GM23338 (cell line): ENCODE results near the gene ITGA4. TPM values are rescaled to one million over a fixed set of nuclear protein-coding genes. Genes with fewer than 3 reads are reported as not detected.

Source experiments
- ATAC-seq: fragments of 200-7000 bp; cut with Tn5 transposase; 3 replicates; pipeline ENCODE4 v1.9.1; 2020
- DNase-seq: peaks from one replicate; pipeline ENCODE4 v3.0.0-alpha.2; 2015; ENCODE audit warnings: low spot score
- H2AFZ ChIP-seq: fragments of 200-600 bp; sonication (generic); 2 replicates; pipeline ENCODE4 v1.8.0; 2016; ENCODE audit warnings: antibody characterized with exemption, mild to moderate bottlenecking, moderate library complexity
- H3F3A ChIP-seq: fragments of 200-600 bp; sonication (generic); replicated peaks from 2 replicates; pipeline ENCODE4 v1.8.0; 2017; ENCODE audit warnings: antibody characterized with exemption, mixed run types, low read depth
- H3K27ac ChIP-seq: fragments of 200-600 bp; sonication (generic); 2 replicates; pipeline ENCODE4 v1.6.1; 2016; ENCODE audit warnings: low read depth
- H3K27me3 ChIP-seq: fragments of 200-600 bp; sonication (generic); 2 replicates; pipeline ENCODE4 v1.8.0; 2016; ENCODE audit warnings: mild to moderate bottlenecking, mixed run types, moderate library complexity; ENCODE audit not compliant: insufficient read depth
- H3K36me3 ChIP-seq: fragments of 200-600 bp; sonication (generic); 2 replicates; pipeline ENCODE4 v1.8.0; 2016; ENCODE audit warnings: mild to moderate bottlenecking; ENCODE audit not compliant: insufficient read depth
- H3K4me1 ChIP-seq: fragments of 200-600 bp; sonication (generic); 2 replicates; pipeline ENCODE4 v1.8.0; 2016; ENCODE audit warnings: mild to moderate bottlenecking, moderate library complexity; ENCODE audit not compliant: insufficient read depth
- H3K4me2 ChIP-seq: fragments of 200-600 bp; sonication (generic); 2 replicates; pipeline ENCODE4 v1.7.1; 2017; ENCODE audit warnings: mixed run types
- H3K4me3 ChIP-seq: fragments of 200-600 bp; sonication (generic); 2 replicates; pipeline ENCODE4 v1.6.1; 2016; ENCODE audit warnings: mixed run types
- H3K79me2 ChIP-seq: fragments of 200-600 bp; sonication (generic); replicated peaks from 2 replicates; pipeline ENCODE4 v1.8.0; 2017; ENCODE audit warnings: mild to moderate bottlenecking; ENCODE audit not compliant: insufficient read depth
- H3K9me2 ChIP-seq: fragments of 200-600 bp; sonication (generic); 2 replicates; pipeline ENCODE4 v1.8.0; 2017; ENCODE audit not compliant: insufficient read depth
- H4K20me1 ChIP-seq: fragments of 200-600 bp; sonication (generic); replicated peaks from 2 replicates; pipeline ENCODE4 v1.8.0; 2017; ENCODE audit warnings: mild to moderate bottlenecking; ENCODE audit not compliant: insufficient read depth
- H3K27ac Mint-ChIP-seq: 2 replicates; pipeline ENCODE4 v1.8.0; 2020; ENCODE audit warnings: inconsistent platforms, mild to moderate bottlenecking, moderate library complexity, mixed read lengths
- H3K27me3 Mint-ChIP-seq: 3 replicates; pipeline ENCODE4 v1.8.0; 2022; ENCODE audit warnings: low read depth, mild to moderate bottlenecking, moderate library complexity, mixed read lengths, inconsistent platforms; ENCODE audit not compliant: insufficient read depth, poor library complexity
- H3K36me3 Mint-ChIP-seq: 3 replicates; pipeline ENCODE4 v1.8.0; 2021; ENCODE audit warnings: low read depth, mild to moderate bottlenecking, inconsistent platforms, moderate library complexity, mixed read lengths
- H3K4me1 Mint-ChIP-seq: 3 replicates; pipeline ENCODE4 v1.8.0; 2020; ENCODE audit warnings: mild to moderate bottlenecking, inconsistent platforms, mixed read lengths
- H3K4me3 Mint-ChIP-seq: 3 replicates; pipeline ENCODE4 v1.8.0; 2021; ENCODE audit warnings: moderate library complexity, mild to moderate bottlenecking, inconsistent platforms, mixed read lengths
- H3K9me3 Mint-ChIP-seq: 3 replicates; pipeline ENCODE4 v1.8.0; 2020; ENCODE audit warnings: moderate library complexity, mild to moderate bottlenecking, inconsistent platforms, mixed read lengths
- CREB1 ChIP-seq: fragments of 250-450 bp; sonication (Bioruptor Pico); IDR thresholded peaks from 2 replicates; pipeline ENCODE4 v1.5.0; 2020; ENCODE audit warnings: low read depth, mild to moderate bottlenecking, moderate library complexity
- EZH2 ChIP-seq: fragments of 200-600 bp; sonication (generic); IDR thresholded peaks from one replicate; pipeline ENCODE4 v1.8.0; 2017; ENCODE audit warnings: antibody characterized with exemption, mild to moderate bottlenecking, low read depth; ENCODE audit not compliant: unreplicated experiment
- EZH2phosphoT487 ChIP-seq: fragments of 200-600 bp; sonication (generic); IDR thresholded peaks from one replicate; pipeline ENCODE4 v1.8.1; 2018; ENCODE audit warnings: antibody characterized with exemption; ENCODE audit not compliant: unreplicated experiment
- JUNB ChIP-seq: IDR thresholded peaks from one replicate; pipeline ENCODE4 v1.6.1; 2016; ENCODE audit warnings: antibody characterized with exemption; ENCODE audit not compliant: unreplicated experiment
- NANOG ChIP-seq: IDR thresholded peaks from 2 replicates; pipeline ENCODE4 v1.6.1; 2016; ENCODE audit warnings: antibody characterized with exemption, borderline replicate concordance
- POLR2AphosphoS5 ChIP-seq: IDR thresholded peaks from 2 replicates; pipeline ENCODE4 v1.6.1; 2016; ENCODE audit warnings: antibody characterized with exemption, low read depth
- STAT1 ChIP-seq: IDR thresholded peaks from one replicate; pipeline ENCODE4 v1.6.1; 2016; ENCODE audit warnings: antibody characterized with exemption; ENCODE audit not compliant: unreplicated experiment
- ZNF114 ChIP-seq: fragments of 250-450 bp; sonication (Bioruptor Pico); IDR thresholded peaks from 2 replicates; pipeline ENCODE4 v1.5.0; 2020; ENCODE audit warnings: mild to moderate bottlenecking, moderate library complexity
- ZNF331 ChIP-seq: fragments of 250-450 bp; sonication (Bioruptor Pico); IDR thresholded peaks from 2 replicates; pipeline ENCODE4 v1.5.0; 2020; ENCODE audit warnings: low read depth, mild to moderate bottlenecking, moderate library complexity
- polyA plus RNA-seq: library from polyadenylated mRNA; unstranded; fragments of >200 nt; fragmentation: Nextera tagmentation; extraction: Ambion mirVana; gene quantifications from 2 replicates; pipeline ENCODE4 v1.2.1, GENCODE V29; 2016
- total RNA-seq: library from RNA; depleted of rRNA; stranded (reverse); fragments of >200 nt; shearing (Covaris generic); gene quantifications from 2 replicates; pipeline ENCODE4 v1.2.3, GENCODE V29; 2014
- TF ChIP-seq, protein P1 (sequence below), 2 experiments: fragments of 200-600 bp in 1 of 2; sonication (generic) in 1 of 2; conservative IDR thresholded peaks; 2 replicates each; pipeline versions ENCODE4 v1.5.1 to v1.6.1; 2016 to 2017; ENCODE audit warnings: antibody characterized with exemption in 2 of 2, low read depth in 2 of 2, mild to moderate bottlenecking in 2 of 2, moderate library complexity in 1 of 2
- TF ChIP-seq, protein P2 (sequence below): IDR thresholded peaks from one replicate; pipeline ENCODE4 v1.6.1; 2018; ENCODE audit warnings: antibody characterized with exemption; ENCODE audit not compliant: unreplicated experiment
- TF ChIP-seq, protein P3 (sequence below): IDR thresholded peaks from 2 replicates; pipeline ENCODE4 v1.6.1; 2016; ENCODE audit warnings: antibody characterized with exemption
- TF ChIP-seq, protein P4 (sequence below): fragments of 250-450 bp; sonication (Bioruptor Pico); IDR thresholded peaks from 2 replicates; pipeline ENCODE4 v1.5.0; 2020; ENCODE audit warnings: mild to moderate bottlenecking, moderate library complexity

Gene ITGA4
- total and polyA plus RNA-seq, 2 experiments from 2014 or later, result 1.2 to 4.6 TPM

DNA sequence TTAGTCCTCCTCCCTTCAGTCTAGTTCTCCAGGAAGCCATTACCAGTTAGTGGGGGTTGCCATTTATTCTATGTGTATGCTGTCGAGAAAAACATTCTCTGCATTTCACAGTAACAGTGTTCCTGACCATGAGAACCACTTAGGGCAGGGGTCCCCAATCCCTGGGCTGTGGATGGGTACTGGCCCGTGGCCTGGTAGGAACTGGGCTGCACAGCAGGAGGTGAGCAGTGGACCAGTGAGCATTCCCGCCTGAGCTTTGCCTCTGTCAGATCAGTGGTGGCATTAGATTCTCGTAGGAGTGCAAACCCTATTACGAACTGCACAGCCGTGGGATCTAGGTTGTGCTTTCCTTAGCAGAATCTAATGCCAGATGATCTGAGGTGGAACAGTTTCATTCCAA lies 15.8 kb downstream of the ITGA4 start:
- H3K36me3 Mint-ChIP-seq, result no peaks in the 10 kb centered on the region
- H3K27ac Mint-ChIP-seq, result no peak overlapping the region
- no peak for DNase-seq
- no peaks in the 10 kb centered on the region for H3K9me3 Mint-ChIP-seq
- no peaks in the 10 kb centered on the region for H3K27me3 Mint-ChIP-seq
- Histone ChIP-seq H3K9me2 (no peaks in the 10 kb centered on the region), H3K79me2 (no peaks in the 10 kb centered on the region), H3K4me2 (no peak overlapping the region), H3K27ac (no peak overlapping the region), H3K36me3 (no peaks in the 10 kb centered on the region), H2AFZ (no peak overlapping the region), H3K4me3 (no peak overlapping the region), H4K20me1 (no peaks in the 10 kb centered on the region), H3K27me3 (no peaks in the 10 kb centered on the region), H3F3A (no peaks in the 10 kb centered on the region), H3K4me1 (peaks cover 7% of the 10 kb centered on the region; the same call in 1 of the 2 replicates)
- no peak for ATAC-seq
- H3K4me1 Mint-ChIP-seq, result peaks cover 10% of the 10 kb centered on the region; the same call in 2 of the 3 replicates
- H3K4me3 Mint-ChIP-seq, result no peak overlapping the region
- TF ChIP-seq, protein P1, sequence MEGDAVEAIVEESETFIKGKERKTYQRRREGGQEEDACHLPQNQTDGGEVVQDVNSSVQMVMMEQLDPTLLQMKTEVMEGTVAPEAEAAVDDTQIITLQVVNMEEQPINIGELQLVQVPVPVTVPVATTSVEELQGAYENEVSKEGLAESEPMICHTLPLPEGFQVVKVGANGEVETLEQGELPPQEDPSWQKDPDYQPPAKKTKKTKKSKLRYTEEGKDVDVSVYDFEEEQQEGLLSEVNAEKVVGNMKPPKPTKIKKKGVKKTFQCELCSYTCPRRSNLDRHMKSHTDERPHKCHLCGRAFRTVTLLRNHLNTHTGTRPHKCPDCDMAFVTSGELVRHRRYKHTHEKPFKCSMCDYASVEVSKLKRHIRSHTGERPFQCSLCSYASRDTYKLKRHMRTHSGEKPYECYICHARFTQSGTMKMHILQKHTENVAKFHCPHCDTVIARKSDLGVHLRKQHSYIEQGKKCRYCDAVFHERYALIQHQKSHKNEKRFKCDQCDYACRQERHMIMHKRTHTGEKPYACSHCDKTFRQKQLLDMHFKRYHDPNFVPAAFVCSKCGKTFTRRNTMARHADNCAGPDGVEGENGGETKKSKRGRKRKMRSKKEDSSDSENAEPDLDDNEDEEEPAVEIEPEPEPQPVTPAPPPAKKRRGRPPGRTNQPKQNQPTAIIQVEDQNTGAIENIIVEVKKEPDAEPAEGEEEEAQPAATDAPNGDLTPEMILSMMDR (conservative IDR thresholded peaks at IDR 0.05; ENCODE audit: low read depth in 2 of 2), result no peak
- TF ChIP-seq ZNF114 (CRISPR knock-in tag) (no peak), EZH2phosphoT487 (no peak), ZNF331 (CRISPR knock-in tag) (no peak), STAT1 (no peak), POLR2AphosphoS5 (no peak), EZH2 (no peak), CREB1 (CRISPR knock-in tag) (no peak), NANOG (no peak), JUNB (no peak)
- TF ChIP-seq, protein P2, sequence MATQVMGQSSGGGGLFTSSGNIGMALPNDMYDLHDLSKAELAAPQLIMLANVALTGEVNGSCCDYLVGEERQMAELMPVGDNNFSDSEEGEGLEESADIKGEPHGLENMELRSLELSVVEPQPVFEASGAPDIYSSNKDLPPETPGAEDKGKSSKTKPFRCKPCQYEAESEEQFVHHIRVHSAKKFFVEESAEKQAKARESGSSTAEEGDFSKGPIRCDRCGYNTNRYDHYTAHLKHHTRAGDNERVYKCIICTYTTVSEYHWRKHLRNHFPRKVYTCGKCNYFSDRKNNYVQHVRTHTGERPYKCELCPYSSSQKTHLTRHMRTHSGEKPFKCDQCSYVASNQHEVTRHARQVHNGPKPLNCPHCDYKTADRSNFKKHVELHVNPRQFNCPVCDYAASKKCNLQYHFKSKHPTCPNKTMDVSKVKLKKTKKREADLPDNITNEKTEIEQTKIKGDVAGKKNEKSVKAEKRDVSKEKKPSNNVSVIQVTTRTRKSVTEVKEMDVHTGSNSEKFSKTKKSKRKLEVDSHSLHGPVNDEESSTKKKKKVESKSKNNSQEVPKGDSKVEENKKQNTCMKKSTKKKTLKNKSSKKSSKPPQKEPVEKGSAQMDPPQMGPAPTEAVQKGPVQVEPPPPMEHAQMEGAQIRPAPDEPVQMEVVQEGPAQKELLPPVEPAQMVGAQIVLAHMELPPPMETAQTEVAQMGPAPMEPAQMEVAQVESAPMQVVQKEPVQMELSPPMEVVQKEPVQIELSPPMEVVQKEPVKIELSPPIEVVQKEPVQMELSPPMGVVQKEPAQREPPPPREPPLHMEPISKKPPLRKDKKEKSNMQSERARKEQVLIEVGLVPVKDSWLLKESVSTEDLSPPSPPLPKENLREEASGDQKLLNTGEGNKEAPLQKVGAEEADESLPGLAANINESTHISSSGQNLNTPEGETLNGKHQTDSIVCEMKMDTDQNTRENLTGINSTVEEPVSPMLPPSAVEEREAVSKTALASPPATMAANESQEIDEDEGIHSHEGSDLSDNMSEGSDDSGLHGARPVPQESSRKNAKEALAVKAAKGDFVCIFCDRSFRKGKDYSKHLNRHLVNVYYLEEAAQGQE, result no peak
- TF ChIP-seq, protein P3, sequence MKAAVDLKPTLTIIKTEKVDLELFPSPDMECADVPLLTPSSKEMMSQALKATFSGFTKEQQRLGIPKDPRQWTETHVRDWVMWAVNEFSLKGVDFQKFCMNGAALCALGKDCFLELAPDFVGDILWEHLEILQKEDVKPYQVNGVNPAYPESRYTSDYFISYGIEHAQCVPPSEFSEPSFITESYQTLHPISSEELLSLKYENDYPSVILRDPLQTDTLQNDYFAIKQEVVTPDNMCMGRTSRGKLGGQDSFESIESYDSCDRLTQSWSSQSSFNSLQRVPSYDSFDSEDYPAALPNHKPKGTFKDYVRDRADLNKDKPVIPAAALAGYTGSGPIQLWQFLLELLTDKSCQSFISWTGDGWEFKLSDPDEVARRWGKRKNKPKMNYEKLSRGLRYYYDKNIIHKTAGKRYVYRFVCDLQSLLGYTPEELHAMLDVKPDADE, result no peak
- TF ChIP-seq, protein P4, sequence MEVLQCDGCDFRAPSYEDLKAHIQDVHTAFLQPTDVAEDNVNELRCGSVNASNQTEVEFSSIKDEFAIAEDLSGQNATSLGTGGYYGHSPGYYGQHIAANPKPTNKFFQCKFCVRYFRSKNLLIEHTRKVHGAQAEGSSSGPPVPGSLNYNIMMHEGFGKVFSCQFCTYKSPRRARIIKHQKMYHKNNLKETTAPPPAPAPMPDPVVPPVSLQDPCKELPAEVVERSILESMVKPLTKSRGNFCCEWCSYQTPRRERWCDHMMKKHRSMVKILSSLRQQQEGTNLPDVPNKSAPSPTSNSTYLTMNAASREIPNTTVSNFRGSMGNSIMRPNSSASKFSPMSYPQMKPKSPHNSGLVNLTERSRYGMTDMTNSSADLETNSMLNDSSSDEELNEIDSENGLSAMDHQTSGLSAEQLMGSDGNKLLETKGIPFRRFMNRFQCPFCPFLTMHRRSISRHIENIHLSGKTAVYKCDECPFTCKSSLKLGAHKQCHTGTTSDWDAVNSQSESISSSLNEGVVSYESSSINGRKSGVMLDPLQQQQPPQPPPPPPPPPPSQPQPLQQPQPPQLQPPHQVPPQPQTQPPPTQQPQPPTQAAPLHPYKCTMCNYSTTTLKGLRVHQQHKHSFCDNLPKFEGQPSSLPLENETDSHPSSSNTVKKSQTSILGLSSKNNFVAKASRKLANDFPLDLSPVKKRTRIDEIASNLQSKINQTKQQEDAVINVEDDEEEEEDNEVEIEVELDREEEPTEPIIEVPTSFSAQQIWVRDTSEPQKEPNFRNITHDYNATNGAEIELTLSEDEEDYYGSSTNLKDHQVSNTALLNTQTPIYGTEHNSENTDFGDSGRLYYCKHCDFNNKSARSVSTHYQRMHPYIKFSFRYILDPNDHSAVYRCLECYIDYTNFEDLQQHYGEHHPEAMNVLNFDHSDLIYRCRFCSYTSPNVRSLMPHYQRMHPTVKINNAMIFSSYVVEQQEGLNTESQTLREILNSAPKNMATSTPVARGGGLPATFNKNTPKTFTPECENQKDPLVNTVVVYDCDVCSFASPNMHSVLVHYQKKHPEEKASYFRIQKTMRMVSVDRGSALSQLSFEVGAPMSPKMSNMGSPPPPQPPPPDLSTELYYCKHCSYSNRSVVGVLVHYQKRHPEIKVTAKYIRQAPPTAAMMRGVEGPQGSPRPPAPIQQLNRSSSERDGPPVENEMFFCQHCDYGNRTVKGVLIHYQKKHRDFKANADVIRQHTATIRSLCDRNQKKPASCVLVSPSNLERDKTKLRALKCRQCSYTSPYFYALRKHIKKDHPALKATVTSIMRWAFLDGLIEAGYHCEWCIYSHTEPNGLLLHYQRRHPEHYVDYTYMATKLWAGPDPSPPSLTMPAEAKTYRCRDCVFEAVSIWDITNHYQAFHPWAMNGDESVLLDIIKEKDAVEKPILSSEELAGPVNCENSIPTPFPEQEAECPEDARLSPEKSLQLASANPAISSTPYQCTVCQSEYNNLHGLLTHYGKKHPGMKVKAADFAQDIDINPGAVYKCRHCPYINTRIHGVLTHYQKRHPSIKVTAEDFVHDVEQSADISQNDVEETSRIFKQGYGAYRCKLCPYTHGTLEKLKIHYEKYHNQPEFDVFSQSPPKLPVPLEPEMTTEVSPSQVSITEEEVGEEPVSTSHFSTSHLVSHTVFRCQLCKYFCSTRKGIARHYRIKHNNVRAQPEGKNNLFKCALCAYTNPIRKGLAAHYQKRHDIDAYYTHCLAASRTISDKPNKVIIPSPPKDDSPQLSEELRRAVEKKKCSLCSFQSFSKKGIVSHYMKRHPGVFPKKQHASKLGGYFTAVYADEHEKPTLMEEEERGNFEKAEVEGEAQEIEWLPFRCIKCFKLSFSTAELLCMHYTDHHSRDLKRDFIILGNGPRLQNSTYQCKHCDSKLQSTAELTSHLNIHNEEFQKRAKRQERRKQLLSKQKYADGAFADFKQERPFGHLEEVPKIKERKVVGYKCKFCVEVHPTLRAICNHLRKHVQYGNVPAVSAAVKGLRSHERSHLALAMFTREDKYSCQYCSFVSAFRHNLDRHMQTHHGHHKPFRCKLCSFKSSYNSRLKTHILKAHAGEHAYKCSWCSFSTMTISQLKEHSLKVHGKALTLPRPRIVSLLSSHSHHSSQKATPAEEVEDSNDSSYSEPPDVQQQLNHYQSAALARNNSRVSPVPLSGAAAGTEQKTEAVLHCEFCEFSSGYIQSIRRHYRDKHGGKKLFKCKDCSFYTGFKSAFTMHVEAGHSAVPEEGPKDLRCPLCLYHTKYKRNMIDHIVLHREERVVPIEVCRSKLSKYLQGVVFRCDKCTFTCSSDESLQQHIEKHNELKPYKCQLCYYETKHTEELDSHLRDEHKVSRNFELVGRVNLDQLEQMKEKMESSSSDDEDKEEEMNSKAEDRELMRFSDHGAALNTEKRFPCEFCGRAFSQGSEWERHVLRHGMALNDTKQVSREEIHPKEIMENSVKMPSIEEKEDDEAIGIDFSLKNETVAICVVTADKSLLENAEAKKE (CRISPR knock-in tag), result no peak
